ENCODE measurements around the gene SGCD. TPM values are rescaled to one million over a fixed set of nuclear protein-coding genes. Genes with fewer than 3 reads are reported as not detected.

The SGCD gene
- total RNA-seq, 1 experiment from 2014 or later = not detected

- intact Hi-C loops (cut with micrococcal nuclease) = no loop called here
- ChIA-PET POLR2A (no interaction called here), CTCF (no interaction called here), RAD21 (ENCODE audit: low non-redundant PET in 1 of 2, low total read pairs in 2 of 2, uncharacterized antibody in 2 of 2, unreplicated experiment in 2 of 2) (no interaction called here)
- no peak for TF ChIP-seq EZH2phosphoT487 (IDR thresholded peaks at IDR 0.05; ENCODE audit: borderline replicate concordance)
- TF ChIP-seq SRF (IDR thresholded peaks at IDR 0.05; ENCODE audit: low read depth) = no peak
- no peak for TF ChIP-seq YY1 (IDR thresholded peaks at IDR 0.05; ENCODE audit: extremely low read depth, insufficient replicate concordance, low read depth, low read length)
- no peak for TF ChIP-seq ZNF274 (IDR thresholded peaks at IDR 0.05; ENCODE audit: low read depth, low read length)
- no peak for TF ChIP-seq EGR1 (IDR thresholded peaks at IDR 0.05; ENCODE audit: low read depth)
- no peak for TF ChIP-seq CTCF (IDR thresholded peaks at IDR 0.05 in 2 of 3, conservative IDR thresholded peaks at IDR 0.05 in 1 of 3; ENCODE audit: borderline replicate concordance in 1 of 3, insufficient read depth in 1 of 3, low read depth in 2 of 3, low read length in 2 of 3)
- TF ChIP-seq POLR2AphosphoS5 (IDR thresholded peaks at IDR 0.05; ENCODE audit: low read depth, low read length) = no peak
- TF ChIP-seq ZFX (IDR thresholded peaks at IDR 0.05) = no peak
- no peak for TF ChIP-seq ELF1 (IDR thresholded peaks at IDR 0.05; ENCODE audit: borderline replicate concordance, low read depth)
- TF ChIP-seq FOSL1 (IDR thresholded peaks at IDR 0.05; ENCODE audit: low read depth) = no peak
- no peak for TF ChIP-seq POLR2A (IDR thresholded peaks at IDR 0.05; ENCODE audit: borderline replicate concordance, extremely low read depth, insufficient read depth, insufficient read length)
- TF ChIP-seq, protein P1, sequence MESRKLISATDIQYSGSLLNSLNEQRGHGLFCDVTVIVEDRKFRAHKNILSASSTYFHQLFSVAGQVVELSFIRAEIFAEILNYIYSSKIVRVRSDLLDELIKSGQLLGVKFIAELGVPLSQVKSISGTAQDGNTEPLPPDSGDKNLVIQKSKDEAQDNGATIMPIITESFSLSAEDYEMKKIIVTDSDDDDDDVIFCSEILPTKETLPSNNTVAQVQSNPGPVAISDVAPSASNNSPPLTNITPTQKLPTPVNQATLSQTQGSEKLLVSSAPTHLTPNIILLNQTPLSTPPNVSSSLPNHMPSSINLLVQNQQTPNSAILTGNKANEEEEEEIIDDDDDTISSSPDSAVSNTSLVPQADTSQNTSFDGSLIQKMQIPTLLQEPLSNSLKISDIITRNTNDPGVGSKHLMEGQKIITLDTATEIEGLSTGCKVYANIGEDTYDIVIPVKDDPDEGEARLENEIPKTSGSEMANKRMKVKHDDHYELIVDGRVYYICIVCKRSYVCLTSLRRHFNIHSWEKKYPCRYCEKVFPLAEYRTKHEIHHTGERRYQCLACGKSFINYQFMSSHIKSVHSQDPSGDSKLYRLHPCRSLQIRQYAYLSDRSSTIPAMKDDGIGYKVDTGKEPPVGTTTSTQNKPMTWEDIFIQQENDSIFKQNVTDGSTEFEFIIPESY (IDR thresholded peaks at IDR 0.05; ENCODE audit: extremely low read depth, insufficient replicate concordance, low read length) = no peak
- TF ChIP-seq, protein P2, sequence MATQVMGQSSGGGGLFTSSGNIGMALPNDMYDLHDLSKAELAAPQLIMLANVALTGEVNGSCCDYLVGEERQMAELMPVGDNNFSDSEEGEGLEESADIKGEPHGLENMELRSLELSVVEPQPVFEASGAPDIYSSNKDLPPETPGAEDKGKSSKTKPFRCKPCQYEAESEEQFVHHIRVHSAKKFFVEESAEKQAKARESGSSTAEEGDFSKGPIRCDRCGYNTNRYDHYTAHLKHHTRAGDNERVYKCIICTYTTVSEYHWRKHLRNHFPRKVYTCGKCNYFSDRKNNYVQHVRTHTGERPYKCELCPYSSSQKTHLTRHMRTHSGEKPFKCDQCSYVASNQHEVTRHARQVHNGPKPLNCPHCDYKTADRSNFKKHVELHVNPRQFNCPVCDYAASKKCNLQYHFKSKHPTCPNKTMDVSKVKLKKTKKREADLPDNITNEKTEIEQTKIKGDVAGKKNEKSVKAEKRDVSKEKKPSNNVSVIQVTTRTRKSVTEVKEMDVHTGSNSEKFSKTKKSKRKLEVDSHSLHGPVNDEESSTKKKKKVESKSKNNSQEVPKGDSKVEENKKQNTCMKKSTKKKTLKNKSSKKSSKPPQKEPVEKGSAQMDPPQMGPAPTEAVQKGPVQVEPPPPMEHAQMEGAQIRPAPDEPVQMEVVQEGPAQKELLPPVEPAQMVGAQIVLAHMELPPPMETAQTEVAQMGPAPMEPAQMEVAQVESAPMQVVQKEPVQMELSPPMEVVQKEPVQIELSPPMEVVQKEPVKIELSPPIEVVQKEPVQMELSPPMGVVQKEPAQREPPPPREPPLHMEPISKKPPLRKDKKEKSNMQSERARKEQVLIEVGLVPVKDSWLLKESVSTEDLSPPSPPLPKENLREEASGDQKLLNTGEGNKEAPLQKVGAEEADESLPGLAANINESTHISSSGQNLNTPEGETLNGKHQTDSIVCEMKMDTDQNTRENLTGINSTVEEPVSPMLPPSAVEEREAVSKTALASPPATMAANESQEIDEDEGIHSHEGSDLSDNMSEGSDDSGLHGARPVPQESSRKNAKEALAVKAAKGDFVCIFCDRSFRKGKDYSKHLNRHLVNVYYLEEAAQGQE (IDR thresholded peaks at IDR 0.05; ENCODE audit: low read depth) = no peak
- no peak for TF ChIP-seq ATF3 (IDR thresholded peaks at IDR 0.05)
- TF ChIP-seq CBX3 (IDR thresholded peaks at IDR 0.05; ENCODE audit: low read depth) = no peak
- no peak for TF ChIP-seq SIN3A (IDR thresholded peaks at IDR 0.05; ENCODE audit: low read depth)
- TF ChIP-seq TCF7L2 (IDR thresholded peaks at IDR 0.05; ENCODE audit: borderline replicate concordance, extremely low read depth, insufficient read depth, insufficient read length) = no peak
- no peak for TF ChIP-seq MAX (IDR thresholded peaks at IDR 0.05)
- no peak for TF ChIP-seq SP1 (IDR thresholded peaks at IDR 0.05; ENCODE audit: low read depth)
- no peaks in the 10 kb centered on the region for H3K9me2 ChIP-seq (ENCODE audit: insufficient read depth)
- no peaks in the 10 kb centered on the region for H4K20me1 ChIP-seq (ENCODE audit: insufficient read depth)
- DNase-seq (ENCODE audit: low read depth, low spot score) (no peak), ATAC-seq (no peak)
- no peaks in the 10 kb centered on the region for H3K36me3 ChIP-seq (ENCODE audit: control insufficient read depth in 1 of 2, insufficient read depth in 2 of 2, low read length in 2 of 2)
- no peak overlapping the region for H3K27ac ChIP-seq (ENCODE audit: low read depth, low read length)
- no TSS peak for BruUV-seq (replicated peaks)
- H3K4me3 ChIP-seq (replicated peaks in 1 of 2; ENCODE audit: low read depth in 1 of 2, low read length in 2 of 2) = no peak overlapping the region
- H2AFZ ChIP-seq (ENCODE audit: low read depth, low read length, poor library complexity, severe bottlenecking) = no peak overlapping the region
- no peaks in the 10 kb centered on the region for H3K79me2 ChIP-seq (ENCODE audit: insufficient read depth, low read length)
- H3K9me3 ChIP-seq (ENCODE audit: control insufficient read depth in 1 of 2, insufficient read depth in 1 of 2, low read depth in 1 of 2, low read length in 2 of 2) = peaks cover 0 to 8% of the 10 kb centered on the region in 2 experiments; a peak in 1 of 4 replicates
- no peak overlapping the region for H3K9ac ChIP-seq (ENCODE audit: low read length)
- no peaks in the 10 kb centered on the region for H3K27me3 ChIP-seq (ENCODE audit: insufficient read depth, low read length)
- no peak overlapping the region for H3K4me2 ChIP-seq (ENCODE audit: low read length)
- H3K4me1 ChIP-seq (ENCODE audit: control insufficient read depth in 1 of 2, insufficient read depth in 2 of 2, low read length in 2 of 2) = no peaks in the 10 kb centered on the region
Observed at GRCh38 chr5:156419661-156420060, 92.7 kb downstream of the SGCD start.

Data from HCT116 (cell line).